ENCODE data around the gene ENGASE.

DNA sequence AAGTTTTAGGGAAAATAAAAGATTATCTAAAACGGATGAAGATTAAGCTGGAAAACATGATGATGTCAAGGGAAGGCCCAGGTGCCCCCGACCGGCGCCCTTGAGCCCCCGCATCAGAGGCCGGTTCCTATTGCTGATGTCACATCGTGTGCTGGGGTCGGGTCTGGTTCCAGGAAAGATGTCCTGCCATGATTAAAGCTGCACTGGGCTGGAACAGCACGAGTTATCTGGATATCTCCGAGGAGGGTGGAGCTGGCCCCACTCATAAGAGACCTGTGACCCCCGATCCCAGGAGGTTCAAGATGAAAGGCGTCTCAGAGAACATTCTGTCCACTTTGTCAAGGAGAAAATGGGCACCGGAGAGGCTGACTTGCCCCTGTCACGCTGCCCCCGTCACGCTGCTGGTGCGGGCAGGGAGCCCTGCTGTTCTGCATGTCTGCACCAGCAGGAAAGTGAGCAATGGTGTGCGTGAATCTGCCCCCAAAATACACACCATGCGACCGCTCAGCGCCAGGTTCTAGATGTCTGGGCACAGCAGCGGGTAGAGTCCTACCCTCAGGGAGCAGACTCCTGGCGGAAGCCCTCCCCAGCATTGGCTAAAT, 53.0 kb downstream of the ENGASE start:
- TF ChIP-seq, protein P1, sequence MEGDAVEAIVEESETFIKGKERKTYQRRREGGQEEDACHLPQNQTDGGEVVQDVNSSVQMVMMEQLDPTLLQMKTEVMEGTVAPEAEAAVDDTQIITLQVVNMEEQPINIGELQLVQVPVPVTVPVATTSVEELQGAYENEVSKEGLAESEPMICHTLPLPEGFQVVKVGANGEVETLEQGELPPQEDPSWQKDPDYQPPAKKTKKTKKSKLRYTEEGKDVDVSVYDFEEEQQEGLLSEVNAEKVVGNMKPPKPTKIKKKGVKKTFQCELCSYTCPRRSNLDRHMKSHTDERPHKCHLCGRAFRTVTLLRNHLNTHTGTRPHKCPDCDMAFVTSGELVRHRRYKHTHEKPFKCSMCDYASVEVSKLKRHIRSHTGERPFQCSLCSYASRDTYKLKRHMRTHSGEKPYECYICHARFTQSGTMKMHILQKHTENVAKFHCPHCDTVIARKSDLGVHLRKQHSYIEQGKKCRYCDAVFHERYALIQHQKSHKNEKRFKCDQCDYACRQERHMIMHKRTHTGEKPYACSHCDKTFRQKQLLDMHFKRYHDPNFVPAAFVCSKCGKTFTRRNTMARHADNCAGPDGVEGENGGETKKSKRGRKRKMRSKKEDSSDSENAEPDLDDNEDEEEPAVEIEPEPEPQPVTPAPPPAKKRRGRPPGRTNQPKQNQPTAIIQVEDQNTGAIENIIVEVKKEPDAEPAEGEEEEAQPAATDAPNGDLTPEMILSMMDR (IDR thresholded peaks at IDR 0.05; ENCODE audit: low read length), result no peak
- TF ChIP-seq EZH2 (IDR thresholded peaks at IDR 0.05; ENCODE audit: borderline replicate concordance, low read length), result no peak

Data from OCI-LY1 (cell line).